ENCODE measurements around the gene IVL.
A peak's percentile ranks its signal among the peaks of the same experiment; 100 is the strongest.

IVL gene

GRCh38 chr1:152924191-152924590 is 15.8 kb downstream of the IVL start:
- no peak for TF ChIP-seq CTCF (IDR thresholded peaks at IDR 0.05; ENCODE audit: insufficient read depth, low read depth, low read length, missing control alignments)
- H3K4me3 ChIP-seq (ENCODE audit: low read depth, low read length): no peak overlapping the region
- peak; percentile 41 for DNase-seq (ENCODE audit: low read depth)

DNA sequence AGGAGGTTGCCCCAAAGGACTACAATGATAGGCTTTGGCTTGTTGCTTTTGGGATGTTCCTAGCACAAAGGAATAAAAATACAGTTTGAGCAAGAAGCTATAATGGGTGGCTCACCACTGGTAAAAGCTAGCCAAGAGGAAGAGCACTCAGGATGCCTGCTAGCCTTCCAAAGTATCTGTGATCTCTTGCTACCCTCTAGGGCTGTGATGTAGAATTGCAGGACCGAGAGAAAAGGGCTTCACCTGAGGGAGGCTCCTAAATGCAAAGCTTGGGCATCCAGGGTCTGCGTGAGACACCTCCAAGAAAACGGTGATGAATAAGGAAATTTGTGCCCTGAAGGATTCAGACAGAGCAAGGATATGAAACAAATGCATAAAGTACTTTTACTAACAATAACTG is 17.7 kb downstream of the IVL start:
- peak; percentile 85 for TF ChIP-seq CTCF (IDR thresholded peaks at IDR 0.05; ENCODE audit: insufficient read depth, low read depth, low read length, missing control alignments)
- DNase-seq (ENCODE audit: low read depth): peak; percentile 67
- H3K4me3 ChIP-seq (ENCODE audit: low read depth, low read length): no peak overlapping the region

DNA sequence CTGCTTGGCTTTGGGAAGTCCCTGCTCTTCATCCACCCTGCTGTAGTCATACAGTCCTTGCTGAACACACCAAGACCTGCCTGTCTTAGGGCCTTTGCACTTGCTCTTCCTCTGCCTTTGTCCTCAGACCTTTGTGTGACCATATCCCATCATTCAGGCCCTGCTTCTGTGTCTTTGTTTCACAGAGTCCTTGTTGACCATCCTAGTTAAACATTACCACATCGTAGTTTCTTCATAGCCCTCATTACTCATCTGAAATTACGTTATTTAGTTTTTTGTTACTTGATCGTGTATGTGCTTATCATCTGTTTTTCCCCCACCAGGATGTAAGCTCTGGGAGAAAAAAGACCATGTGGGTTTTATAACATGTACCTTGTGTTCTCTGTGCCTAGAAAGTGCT is 20.3 kb downstream of the IVL start:
- H3K4me3 ChIP-seq (ENCODE audit: low read depth, low read length): no peak overlapping the region
- DNase-seq (ENCODE audit: low read depth): no peak
- no peak for TF ChIP-seq CTCF (IDR thresholded peaks at IDR 0.05; ENCODE audit: insufficient read depth, low read depth, low read length, missing control alignments)

GRCh38 chr1:152932170-152932811 is 23.9 kb downstream of the IVL start:
- TF ChIP-seq CTCF (IDR thresholded peaks at IDR 0.05; ENCODE audit: insufficient read depth, low read depth, low read length, missing control alignments): no peak
- DNase-seq (ENCODE audit: low read depth): no peak
- H3K4me3 ChIP-seq (ENCODE audit: low read depth, low read length): no peak overlapping the region

- no peak for DNase-seq (ENCODE audit: low read depth)
- H3K4me3 ChIP-seq (ENCODE audit: low read depth, low read length): no peak overlapping the region
- TF ChIP-seq CTCF (IDR thresholded peaks at IDR 0.05; ENCODE audit: insufficient read depth, low read depth, low read length, missing control alignments): no peak
Observed at GRCh38 chr1:152933196-152933595, 24.9 kb downstream of the IVL start.

GRCh38 chr1:152940614-152941013 is 32.3 kb downstream of the IVL start:
- no peak for TF ChIP-seq CTCF (IDR thresholded peaks at IDR 0.05; ENCODE audit: insufficient read depth, low read depth, low read length, missing control alignments)
- H3K4me3 ChIP-seq (ENCODE audit: low read depth, low read length): no peak overlapping the region
- no peak for DNase-seq (ENCODE audit: low read depth)

DNA sequence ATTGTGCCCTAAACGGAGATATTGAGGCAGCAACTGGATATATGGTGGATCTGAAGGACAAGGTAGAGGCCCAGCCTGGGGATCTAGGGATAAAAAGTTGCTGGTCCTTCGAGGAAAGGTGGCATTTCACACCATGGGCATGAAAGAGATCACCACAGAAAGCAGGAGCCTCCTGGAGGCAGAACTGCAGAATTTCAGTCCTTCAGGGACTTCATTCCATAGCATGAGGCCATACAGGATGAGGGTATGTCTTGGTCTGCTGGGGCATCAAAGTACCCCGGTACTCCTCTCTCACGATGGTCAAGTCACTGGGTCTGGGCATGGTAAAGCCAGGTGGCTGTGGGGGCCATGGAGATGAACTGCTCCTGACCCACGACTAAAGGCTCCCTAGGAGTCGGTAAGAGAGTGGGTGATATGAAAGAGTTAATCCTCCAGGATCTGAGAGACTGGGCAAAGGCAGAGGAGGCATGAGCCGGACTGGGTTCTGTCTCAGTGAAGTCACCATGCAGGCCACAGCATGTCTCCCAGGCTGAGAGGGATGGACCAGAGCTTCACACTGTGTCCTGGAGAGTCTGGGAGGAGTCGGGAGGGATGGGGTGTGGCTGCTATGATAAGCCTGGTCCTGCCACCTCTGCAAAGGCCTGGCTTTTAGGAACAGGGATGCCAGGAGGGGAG is 32.8 kb downstream of the IVL start:
- no peak for TF ChIP-seq CTCF (IDR thresholded peaks at IDR 0.05; ENCODE audit: insufficient read depth, low read depth, low read length, missing control alignments)
- no peak overlapping the region for H3K4me3 ChIP-seq (ENCODE audit: low read depth, low read length)
- DNase-seq (ENCODE audit: low read depth): no peak
